KG1 (cell line): ENCODE data around the gene ADARB2.
"Not testable (repeated sequence)": the region's sequence is repeated elsewhere in the genome, so short reads cannot be mapped to it uniquely, and the experiment has no call there.

Experiments used
- DNase-seq: peaks from one replicate; lab custom pipeline; 2025; lab: John Stamatoyannopoulos, UW

The ADARB2 gene

DNA sequence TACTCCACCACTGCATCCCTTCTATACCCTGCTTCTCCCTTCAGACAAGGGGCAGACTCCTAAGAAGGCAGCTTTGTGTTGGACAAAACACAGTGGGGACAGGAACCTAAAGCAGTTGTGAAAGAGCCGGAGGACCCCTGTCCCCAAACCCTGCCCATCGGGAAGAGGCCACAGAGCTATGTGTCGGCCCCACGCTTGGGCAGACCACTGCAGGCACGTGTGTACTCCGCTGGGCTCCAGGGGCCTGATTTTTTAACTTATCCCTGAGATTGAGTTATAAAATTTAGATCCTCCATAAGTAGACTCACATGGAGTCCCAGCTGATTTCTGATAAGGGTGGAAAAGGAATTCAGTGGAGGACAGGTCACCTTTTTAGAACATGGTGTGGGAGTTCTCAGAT lies 310.5 kb downstream of the ADARB2 start:
- no peak for DNase-seq

DNA sequence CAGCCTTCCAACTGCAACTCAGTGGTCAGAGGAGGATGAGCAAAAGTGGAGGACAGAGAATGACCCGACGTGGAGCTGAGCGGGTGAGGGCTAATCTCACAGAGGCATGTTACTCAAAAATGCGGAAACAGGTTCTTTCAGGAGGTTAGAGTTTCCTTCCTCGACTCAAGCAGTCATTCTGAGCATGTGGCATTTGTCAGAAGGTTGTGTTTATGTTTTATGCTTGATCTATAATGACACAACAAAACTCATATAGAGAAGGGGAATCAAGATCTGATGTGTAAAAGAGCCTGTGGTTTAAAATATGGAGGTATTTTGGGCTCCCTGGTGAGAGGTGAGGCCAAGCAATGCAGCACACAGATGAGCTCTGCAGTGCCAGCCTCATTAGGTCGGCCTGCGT lies 311.4 kb downstream of the ADARB2 start:
- peak; percentile 86 for DNase-seq

DNA sequence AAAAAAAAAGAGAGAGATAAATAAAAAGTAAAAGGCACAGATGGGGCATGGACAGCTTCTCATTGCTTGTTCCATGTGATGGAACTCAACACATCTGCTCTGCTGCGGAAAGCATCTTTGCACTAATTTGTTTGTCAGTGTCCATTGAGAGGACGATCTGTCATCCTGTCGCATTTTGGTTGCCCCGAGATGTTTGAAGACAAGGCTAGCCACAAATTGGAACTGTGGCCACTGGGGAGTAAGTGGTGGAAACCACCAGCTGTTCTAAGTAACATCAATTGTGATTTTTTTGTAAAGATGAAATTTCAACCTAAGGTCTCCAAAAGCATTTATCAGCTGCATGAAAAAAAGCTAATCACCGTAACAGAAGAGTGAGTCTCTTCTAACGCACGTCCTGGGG lies 312.7 kb downstream of the ADARB2 start:
- DNase-seq, result no peak

DNA sequence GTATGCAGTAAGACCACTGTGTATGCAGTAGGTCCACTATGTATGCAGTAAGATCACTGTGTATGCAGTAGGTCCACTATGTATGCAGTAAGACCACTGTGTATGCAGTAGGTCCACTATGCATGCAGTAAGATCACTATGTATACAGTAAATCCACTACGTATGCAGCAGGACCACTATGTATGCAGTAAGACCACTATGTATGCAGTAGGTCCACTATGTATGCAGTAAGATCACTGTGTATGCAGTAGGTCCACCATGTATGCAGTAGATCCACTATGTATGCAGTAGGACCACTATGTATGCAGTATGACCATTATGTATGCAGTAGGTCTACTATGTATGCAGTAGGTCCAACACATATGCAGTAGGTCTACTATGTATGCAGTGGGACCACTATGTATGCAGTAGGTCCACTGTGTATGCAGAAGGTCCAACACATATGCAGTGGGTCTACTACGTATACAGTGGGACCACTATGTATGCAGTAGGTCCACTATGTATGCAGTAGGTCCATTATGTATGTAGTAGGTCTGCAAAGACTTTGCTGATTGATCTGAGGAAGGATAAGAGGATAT lies 313.6 kb downstream of the ADARB2 start:
- DNase-seq, result no peak

DNA sequence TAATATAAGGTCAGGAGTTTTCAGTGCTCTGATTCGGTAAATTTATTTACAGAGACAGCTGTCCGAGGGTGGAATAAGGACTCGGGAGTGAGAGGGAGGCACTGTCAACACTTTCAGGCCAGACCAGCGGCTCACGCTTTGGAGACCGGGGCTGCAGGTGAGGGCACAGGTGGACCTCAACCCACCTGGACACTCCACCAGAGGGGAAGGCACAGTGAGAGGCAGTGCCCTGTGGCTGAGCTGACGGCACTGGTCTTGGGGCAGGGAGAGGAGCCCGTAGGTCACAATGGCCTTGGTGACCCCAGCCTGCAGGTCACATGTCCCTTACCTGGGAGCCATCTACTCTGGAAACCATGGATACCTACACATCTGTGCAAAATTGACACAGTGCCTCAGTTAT lies 315.1 kb downstream of the ADARB2 start:
- DNase-seq, result no peak

DNA sequence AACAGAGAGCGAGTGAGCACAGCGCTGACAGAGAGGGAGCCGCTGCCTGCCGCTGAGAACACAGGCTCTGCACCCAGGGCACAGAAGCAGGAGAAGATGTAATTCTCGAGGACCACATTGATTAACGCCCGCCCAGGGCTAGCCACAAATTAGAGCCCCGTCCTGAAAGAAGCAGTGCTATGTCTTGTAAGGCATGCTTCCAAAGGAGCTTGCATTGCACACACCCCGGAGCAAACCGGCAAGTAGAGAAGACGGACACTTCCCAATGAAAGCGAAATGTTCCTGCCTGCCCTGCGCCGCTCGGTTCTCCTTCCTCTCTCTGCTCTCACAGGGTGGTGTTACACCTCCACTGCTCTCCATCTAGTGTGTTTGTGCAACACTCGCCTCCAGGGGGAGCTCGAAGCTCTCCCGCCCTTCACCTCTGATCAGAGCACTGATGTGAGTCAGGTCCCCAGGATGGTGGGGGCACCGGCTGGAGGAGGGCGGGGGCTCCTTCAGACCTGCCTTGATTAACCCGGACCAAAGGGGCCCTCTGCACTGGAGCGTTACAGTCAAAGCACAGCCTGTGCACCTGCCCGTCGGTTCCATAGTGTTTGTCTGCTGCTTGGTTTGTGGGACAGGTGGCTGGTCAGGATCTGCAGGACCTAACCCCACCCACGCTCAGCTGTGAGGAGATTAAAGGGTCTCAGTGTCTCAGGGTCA lies 316.5 kb downstream of the ADARB2 start:
- DNase-seq, result peak; percentile 59

DNA sequence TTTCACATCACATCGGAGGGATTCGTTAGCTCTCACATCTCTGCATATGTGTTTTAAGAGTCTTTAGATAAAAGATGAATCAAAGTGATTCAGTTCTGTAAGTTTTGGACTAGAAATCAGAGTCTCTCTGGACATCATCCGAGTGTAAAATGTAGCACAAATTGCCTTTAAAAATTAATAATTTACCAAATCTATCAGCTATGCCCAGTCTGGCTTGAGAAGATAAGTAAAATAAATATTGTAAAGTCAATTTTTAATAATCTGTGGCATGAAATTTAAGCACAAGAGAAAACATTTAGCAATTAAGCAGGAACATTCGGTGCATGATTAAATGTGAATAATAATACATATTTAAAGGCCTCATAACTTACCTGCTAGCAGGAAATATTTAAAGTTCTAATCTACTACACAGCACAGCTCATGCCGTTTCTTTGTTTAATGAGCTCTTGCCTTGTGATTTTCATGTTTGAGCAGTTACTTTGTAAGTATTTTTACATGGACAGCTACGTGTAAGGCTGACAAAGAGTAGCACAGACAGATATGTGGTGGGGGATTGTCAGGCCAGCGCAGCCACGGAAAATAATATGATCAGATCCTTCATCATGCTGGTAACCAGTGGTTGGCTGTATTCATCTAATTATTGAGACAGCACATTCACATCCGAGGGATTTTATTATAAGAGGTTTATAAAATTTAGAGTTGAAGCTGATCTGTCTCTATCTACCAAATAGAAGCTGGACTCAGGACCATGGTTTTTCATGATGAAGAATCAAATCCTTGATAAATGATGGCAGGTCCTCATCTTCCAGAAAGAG lies 317.3 kb downstream of the ADARB2 start:
- DNase-seq, result no peak

DNA sequence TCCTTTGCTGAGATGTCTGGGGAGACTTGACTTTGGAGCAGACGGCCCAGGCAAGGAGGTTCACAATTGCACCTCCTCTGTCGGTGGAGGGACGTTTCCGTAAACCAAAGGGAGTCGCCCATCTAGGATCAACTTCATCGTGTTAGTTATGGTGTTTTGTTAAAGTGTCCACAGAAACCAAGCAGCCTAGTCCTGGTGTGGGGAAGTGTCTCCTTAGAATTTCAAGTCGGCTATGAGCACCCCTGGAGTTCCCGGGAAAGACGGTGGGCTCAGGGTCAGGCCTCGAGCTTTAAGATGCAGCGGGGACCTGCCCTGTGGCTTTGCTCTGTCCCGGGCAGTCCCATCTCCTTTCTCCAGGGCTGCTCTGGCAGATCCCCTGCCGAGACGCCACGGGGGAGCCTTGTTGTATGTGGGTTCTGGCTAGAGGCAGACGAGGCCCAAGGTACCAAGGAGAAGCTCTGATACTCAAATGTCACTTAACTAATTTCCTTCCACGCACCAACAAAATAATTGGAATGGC lies 319.2 kb downstream of the ADARB2 start:
- no peak for DNase-seq

DNA sequence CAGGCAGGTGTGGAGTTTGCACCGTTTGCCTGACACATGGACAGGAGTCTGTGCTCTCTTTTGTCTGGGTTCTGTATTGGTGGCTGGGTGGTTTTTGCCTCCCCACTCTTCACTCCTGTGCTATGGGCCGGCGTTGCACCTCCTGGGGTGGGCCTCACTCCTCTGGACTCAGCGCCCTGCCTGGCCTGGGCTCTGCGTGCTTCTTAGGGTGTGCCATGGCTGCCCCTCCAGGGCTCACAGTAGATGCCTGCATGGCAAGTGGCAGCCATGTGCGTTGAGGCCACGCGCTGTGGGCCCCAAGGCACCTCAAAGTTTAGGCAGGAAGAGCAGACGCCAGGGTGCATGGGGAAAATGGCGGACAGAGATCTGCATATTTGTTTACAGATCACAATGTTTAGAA lies 319.8 kb downstream of the ADARB2 start:
- no peak for DNase-seq

DNA sequence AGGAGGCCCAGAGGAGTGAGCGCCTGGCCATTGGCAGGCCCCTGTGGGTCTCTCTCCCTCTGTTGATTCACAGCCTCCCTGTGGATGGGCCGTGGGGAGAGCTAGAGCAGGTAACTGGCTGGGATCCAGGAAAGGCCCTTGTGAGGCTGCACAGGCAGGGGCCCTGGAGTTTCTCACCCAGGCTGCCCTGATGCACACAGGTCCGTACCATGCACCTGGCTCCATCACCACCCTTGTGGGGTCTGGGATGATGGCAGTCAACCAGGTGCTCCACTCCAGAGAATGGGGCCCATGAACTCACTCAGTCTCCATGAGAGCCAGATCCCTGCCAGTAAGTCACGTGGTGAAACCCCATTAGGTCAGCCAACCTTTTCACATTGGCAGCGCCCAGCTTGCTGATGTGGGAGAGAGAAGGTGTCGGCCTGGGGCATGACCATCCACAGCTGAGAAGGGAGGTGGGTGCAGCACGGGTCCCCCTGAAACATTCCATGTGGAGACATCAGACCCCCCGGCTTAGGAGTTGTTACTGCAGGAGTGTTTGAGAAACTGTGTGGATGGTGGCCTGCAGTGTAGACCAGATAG lies 320.8 kb downstream of the ADARB2 start:
- no peak for DNase-seq

DNA sequence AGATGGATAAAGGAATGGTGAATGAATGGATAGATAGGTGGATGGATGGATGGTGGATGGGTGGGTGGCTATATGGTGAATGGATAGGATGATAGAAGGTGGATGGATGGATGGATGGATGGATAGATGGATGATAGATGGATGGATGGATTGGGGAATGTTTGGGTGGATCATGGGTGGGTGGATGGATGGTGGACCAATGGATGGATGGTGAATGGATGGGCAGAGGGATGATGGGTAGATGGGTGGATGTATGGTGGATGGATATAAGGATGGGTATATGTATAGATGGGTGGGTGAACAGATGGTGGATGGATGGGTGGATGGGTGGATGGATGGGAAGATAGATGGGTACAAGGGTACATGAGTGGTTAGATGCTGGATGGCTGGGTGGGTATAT lies 322.4 kb downstream of the ADARB2 start:
- DNase-seq, result no peak

DNA sequence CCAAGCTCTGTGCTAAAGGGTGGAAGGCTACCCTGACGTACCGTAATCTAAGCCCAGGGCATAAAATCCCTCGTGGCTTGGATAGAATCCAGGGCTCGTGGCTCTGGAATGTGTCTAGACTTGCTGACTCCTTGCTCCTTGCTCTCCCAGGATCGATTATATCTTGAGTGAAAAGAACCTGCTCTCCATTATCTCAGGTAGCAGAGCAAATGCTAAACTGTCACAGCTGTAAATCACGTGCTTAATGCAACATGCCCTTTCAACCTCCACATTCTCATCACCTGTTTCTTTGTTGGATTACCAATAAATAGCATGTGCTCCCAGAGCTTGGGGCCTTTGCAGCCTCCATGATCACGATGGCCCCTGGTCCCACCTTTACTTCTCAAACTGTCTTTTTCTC lies 323.0 kb downstream of the ADARB2 start:
- DNase-seq, result not testable (repeated sequence)

DNA sequence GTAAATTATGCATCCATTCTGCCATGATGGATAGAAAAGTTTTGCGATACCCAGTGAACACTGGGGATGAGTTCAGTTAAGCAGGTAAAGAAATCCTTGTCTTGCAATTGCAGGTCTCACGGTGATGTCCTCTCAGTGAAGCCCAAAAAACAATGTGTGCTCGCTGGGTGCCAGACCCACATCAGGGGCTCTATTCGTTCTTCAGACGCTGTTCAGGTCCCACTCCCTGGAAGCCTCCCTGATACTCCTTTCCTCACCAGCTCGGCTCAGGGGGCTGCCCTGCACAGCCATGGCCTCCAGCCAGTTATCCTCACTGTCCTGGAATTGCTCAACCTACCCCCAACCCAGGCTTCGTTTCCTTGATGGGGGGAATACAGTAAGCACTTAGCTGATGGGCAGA lies 323.5 kb downstream of the ADARB2 start:
- no peak for DNase-seq

DNA sequence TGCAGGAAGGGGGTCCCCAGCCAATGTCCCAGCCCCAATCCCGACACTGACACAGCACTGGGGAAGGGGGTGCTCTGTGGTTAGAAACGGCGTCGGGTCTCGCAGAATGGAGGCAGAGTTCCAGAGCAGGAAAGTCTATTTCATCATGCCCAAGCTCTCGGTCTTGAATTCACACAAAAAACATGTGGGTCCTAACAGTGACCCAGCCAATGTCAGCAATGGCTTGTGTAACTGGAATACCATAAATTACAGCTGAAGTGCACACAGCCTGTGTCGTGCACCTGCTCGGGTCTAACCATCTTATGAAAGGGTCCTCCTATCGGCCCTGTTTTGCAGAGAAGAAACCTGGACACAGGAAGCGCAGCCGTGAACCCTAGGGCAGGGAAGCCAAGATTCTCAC lies 324.1 kb downstream of the ADARB2 start:
- no peak for DNase-seq

DNA sequence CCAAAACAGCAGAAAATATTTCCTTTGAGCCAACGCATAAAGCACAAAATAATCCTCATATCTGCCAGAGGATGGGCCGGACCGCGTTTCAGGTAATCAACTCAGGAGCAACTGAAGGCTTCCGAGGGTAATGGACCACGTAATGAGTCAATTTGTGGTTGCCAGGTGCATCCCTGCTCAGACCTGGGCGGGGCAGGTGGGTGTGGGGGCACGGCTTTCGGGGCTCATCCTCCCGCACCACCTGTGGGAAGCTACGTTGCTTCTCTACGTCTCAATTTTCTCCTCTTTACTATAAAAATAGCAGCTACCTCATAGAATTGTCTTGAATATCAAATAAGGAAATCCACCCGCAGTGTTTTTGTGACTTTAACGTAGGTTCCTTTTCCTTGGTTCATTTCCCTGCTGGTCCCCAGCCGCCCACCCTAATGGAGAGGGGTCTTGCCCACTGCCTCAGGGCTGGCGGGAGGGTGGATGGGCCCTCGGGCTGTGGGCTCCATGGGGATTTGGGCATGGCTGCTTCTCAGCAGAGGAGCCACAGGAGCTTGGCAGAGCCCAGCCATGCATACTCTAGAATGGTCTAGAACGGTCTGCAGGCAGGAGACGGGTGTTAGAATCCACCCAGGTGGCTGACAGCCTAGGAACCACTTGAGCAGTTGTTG lies 324.7 kb downstream of the ADARB2 start:
- no peak for DNase-seq

DNA sequence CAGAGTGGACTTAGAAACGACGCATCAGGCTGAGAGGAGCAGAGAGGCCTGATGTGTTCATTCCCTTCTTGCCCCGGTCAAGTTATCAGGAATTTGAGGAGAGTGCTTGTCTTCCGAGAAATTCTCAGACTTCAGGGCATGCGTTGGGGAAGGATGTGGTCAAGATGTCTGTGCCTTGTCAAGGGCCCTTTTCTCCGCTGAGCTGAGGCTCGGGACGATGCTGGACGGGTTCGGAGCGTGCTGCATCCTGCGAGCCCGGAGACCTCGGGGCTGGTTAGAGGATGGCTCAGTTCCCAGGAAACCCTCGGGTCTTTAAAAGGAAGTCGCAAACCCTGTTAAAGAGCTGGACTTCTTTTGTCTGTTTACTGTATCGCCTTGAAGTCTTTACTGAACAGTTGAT lies 325.4 kb downstream of the ADARB2 start:
- peak; percentile 23 for DNase-seq

DNA sequence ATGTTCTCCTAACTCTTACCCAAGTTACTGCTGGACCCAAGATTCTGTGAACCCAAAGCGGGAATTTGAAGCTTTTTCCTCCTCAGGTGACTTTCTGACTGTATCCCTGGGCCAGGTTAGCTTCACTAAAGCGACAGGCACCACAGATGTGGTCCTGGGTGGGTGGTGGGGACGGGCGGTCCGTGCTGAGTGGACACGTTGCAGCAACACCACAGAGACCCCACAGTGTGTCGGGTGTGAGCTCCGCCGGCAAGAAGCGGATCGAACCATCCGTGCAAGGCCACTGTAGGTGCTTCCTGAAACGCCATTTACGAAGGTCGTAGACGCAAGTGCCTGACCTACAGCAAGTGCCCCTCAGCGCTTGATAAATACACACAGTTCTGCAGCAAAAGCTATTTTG lies 325.9 kb downstream of the ADARB2 start:
- no peak for DNase-seq

DNA sequence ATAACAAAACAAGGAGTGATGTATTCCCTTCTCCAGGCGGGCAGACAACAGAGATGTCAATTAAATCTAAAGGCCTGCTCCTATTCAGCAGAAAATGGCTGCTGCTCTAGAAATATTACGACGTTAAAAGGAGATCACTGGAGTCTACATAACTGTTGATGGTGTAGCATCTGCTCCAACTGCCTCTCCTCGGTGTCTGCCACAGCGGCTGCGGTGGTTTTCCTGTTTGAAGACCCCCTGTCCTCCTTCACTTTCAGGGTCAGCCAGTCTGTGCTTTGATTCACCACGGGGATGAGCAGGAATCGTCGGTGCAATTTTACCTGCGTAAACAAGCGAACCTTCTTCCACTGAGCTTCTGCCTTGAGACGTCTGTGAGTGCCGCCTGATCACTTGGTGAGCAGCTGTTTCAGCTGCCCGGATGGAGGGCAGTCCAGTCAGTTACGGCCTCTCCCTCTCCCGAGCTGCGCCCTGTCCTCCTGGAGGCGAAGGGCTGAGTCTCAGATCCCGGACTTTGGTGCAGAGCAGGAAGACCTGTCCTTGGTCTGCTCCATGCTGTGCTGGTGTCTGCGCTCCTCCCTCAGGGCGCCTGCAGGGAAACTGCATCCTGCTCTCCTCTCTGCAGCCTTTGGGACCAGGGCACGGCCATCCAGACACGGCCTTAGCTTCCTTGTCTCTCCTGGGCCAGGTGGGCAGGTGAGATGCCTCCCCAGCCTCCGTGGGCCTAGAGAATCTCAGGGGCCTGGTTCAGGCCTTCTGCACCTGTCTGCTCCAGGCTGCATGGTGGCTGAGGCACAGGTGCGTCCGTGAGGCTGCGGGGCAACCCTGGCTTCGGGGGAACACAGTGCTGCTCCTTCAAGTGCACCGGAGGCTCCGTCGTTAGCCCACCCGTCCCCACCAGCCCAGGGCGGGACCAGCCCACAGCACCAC lies 326.6 kb downstream of the ADARB2 start:
- DNase-seq, result no peak

DNA sequence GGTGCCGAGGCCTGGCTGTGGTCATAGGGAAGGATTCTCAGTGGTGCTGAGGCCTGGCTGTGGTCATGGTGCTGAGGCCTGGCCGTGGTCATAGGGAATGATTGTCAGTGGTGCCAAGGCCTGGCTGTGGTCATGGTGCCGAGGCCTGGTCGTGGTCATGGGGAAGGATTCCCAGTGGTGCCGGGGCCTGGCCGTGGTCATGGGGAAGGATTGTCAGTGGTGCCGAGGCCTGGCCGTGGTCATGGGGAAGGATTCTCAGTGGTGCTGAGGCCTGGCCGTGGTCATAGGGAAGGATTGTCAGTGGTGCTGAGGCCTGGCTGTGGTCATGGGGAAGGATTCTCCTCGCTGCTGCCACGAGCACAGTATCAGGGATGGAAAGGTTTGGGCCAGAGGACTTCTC lies 327.3 kb downstream of the ADARB2 start:
- no peak for DNase-seq

DNA sequence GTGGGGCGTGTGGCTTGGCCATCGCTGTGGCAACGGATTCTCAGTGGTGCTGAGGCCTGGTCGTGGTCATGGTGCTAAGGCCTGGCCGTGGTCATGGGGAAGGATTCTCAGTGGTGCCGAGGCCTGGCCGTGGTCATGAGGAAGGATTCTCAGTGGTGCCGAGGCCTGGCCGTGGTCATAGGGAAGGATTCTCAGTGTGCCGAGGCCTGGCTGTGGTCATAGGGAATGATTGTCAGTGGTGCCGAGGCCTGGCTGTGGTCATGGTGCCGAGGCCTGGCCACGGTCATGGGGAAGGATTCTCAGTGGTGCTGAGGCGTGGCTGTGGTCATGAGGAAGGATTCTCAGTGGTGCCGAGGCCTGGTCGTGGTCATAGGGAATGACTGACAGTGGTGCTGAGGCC lies 327.9 kb downstream of the ADARB2 start:
- DNase-seq, result no peak
